ENCODE results near the gene USB1.
"Not testable (repeated sequence)": the region's sequence is repeated elsewhere in the genome, so short reads cannot be mapped to it uniquely, and the experiment has no call there.

The USB1 gene

GRCh38 chr16:57970319-57970718 is 30.9 kb upstream of the USB1 start:
- no peak for DNase-seq

GRCh38 chr16:57970970-57971369 is 30.2 kb upstream of the USB1 start, which contains the start of gene CNGB1:
CNGB1 (minus strand) TSS chr16:57971128; CDS start chr16:57967286, 3,842 bp downstream.
- DNase-seq, result no peak

GRCh38 chr16:57971848-57972247 is 29.4 kb upstream of the USB1 start:
- no peak for DNase-seq

GRCh38 chr16:57972306-57972705 is 28.9 kb upstream of the USB1 start:
- no peak for DNase-seq

- DNase-seq, result no peak
These were observed 24.8 kb upstream of the USB1 start for GRCh38 chr16:57976331-57976796.

GRCh38 chr16:57977418-57978069 is 23.7 kb upstream of the USB1 start:
- no peak for DNase-seq

GRCh38 chr16:57978070-57978465 is 23.1 kb upstream of the USB1 start:
- not testable (repeated sequence) for DNase-seq

- no peak for DNase-seq
These were observed 22.1 kb upstream of the USB1 start for GRCh38 chr16:57979006-57979585.

GRCh38 chr16:57981636-57982035 is 19.6 kb upstream of the USB1 start:
- DNase-seq, result no peak

GRCh38 chr16:57982385-57982784 is 18.8 kb upstream of the USB1 start:
- no peak for DNase-seq

GRCh38 chr16:57984443-57985203 is 16.6 kb upstream of the USB1 start:
- DNase-seq, result no peak

- no peak for DNase-seq
These were observed 15.7 kb upstream of the USB1 start for GRCh38 chr16:57985204-57986181.

- no peak for DNase-seq
These were observed 15.0 kb upstream of the USB1 start for GRCh38 chr16:57986196-57986595.

- DNase-seq, result no peak
These were observed 13.6 kb upstream of the USB1 start for GRCh38 chr16:57987441-57988177.

GRCh38 chr16:57988929-57989328 is 12.3 kb upstream of the USB1 start:
- DNase-seq, result no peak

- DNase-seq, result no peak
These were observed 9.6 kb upstream of the USB1 start for GRCh38 chr16:57991551-57992059.

GRCh38 chr16:57992084-57992483 is 9.1 kb upstream of the USB1 start:
- DNase-seq, result no peak

GRCh38 chr16:57993438-57993837 is 7.8 kb upstream of the USB1 start:
- no peak for DNase-seq

GRCh38 chr16:57993897-57994296 is 7.3 kb upstream of the USB1 start:
- DNase-seq, result no peak

GRCh38 chr16:57994361-57994760 is 6.8 kb upstream of the USB1 start:
- no peak for DNase-seq

GRCh38 chr16:57994778-57995177 is 6.4 kb upstream of the USB1 start:
- no peak for DNase-seq
